NCI-H2196 (cell line): ENCODE measurements around the gene HIKESHI.
"Not testable (repeated sequence)": the region's sequence is repeated elsewhere in the genome, so short reads cannot be mapped to it uniquely, and the experiment has no call there.

Experiments used
- DNase-seq: peaks from one replicate; lab custom pipeline; 2025; ENCODE audit not compliant: unreplicated experiment; lab: John Stamatoyannopoulos, UW

The HIKESHI gene

DNA sequence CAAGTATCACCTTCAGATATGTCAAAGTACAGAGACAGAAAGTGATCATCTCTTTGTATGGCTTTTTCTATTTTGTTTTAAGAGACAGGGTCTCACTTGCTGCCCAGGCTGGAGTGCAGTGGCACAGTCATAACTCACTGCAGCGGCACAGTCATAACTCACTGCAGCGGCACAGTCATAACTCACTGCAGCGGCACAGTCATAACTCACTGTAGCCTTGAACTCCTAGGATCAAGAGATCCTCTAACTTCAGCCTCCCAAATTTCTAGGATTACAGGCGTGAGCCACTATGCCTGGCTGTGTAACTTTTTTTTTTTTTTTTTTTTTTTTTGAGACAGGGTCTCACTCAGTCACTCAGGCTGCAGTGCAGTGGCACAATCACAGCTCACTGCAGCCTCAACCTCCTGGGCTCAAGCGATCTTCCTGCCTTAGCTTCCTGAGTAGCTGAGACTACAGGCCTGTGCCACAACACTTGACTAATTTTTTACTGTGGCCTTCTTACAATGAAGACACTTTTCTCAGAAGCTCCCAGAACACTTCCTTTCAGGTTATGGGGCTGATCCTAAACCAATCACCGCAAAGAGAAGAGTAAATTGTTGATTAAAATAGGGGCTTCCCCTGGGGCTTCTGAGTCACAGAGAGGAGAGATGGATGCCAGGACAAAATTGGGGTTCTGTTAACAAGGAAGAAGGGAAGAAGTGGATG, 9.0 kb upstream of the HIKESHI start:
- DNase-seq = no peak

DNA sequence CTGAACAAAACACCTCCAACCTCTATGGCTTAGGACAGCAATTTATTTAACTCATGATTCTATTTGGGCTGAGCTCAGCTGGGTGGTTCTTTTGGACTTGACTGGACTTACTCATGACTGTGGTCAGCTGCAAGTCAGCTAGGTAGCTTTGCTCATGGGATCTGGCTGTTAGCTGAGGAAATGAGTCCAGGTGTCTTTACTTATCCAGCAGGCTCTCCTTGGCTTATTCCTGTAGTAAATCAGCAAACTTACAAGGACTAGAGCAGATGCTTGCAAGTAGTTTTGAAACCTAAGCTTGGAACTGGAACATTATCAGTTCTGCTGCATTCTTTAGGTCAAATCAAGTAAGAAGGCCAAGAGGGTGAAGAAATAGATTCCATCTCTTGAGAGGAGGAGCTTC, 8.0 kb upstream of the HIKESHI start:
- no peak for DNase-seq

DNA sequence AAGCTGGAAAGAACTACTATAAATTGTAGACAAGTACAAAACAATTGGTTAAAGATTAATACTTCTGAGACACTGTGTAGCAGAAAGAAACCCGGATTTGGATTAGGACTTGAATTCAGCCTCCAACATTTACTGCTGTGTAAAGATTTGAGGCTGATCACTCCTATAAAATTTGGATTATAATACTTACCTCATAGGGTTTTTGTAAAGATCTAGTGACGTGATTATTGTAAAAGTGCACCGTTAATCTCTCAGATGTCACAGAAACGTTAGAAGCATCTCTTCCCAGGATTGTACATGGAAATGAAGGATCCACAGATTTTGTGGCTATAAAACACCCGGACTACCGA, 323 bp upstream of the HIKESHI start:
- DNase-seq = no peak

DNA sequence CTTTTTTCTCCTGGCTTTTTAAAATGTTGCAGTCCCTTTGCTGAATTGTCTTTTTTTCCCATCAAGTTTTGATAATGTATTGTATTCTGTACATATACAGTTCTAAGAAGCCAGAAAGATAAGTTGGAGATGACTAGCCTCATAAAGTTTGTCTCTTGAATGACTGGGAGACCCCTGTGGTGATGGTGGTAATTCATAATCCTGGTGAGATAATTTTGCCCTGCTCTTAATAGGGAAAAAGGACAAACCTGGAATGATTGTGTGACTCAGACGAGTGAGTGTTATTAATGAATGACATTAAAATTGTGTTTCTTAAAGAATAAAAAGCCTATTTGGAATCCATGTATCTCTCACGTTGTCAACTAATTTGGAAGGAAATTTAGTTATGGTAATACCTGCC, 1.2 kb downstream of the HIKESHI start:
- DNase-seq = no peak

DNA sequence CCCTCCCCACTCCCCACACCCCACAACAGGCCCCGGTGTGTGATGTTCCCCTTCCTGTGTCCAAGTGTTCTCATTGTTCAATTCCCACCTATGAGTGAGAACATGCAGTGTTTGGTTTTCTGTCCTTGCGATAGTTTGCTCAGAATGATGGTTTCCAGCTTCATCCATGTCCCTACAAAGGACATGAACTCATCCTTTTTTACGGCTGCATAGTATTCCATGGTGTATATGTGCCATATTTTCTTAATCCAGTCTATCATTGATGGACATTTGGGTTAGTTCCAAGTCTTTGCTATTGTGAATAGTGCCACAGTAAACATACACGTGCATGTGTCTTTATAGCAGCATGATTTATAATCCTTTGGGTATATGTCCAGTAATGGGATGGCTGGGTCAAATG, 6.7 kb downstream of the HIKESHI start:
- DNase-seq = not testable (repeated sequence)

DNA sequence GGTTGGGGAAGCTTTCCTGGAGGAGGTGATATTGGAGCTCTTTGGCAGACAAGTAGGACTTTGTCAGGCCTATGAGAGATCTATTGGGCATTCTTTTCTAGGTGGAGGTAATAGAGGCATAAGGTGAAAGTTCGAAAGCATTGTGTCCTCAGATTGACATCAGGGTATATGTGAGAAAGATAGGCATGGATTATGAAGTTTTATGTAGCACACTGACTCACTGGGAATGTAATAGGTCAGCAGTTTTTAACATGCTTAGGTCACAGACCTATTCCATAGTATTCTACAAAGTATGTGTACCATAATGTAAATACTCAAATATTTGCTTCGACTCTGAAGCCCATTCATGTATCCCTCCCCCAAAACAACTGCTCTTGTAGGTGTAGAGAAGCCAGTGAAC, 11.8 kb downstream of the HIKESHI start:
- DNase-seq = no peak

DNA sequence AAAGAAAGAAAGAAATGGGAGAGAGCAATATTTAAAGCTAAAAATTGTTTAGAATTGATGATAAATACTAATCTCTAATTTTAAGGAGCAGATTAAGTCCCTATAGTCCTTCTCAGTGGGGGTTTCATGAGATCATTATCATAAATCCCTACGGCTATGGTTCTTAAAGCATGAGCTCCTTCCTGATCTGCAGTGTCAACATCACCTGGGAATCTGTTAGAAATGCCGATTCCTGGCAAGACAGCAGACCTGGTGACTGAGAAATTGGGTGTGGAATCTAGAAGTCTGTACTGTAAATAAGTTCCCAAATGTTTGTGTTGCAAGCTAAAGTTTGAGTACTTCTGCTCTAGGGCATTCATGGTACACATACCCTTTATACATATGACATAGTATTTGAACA, 12.6 kb downstream of the HIKESHI start:
- DNase-seq = no peak

DNA sequence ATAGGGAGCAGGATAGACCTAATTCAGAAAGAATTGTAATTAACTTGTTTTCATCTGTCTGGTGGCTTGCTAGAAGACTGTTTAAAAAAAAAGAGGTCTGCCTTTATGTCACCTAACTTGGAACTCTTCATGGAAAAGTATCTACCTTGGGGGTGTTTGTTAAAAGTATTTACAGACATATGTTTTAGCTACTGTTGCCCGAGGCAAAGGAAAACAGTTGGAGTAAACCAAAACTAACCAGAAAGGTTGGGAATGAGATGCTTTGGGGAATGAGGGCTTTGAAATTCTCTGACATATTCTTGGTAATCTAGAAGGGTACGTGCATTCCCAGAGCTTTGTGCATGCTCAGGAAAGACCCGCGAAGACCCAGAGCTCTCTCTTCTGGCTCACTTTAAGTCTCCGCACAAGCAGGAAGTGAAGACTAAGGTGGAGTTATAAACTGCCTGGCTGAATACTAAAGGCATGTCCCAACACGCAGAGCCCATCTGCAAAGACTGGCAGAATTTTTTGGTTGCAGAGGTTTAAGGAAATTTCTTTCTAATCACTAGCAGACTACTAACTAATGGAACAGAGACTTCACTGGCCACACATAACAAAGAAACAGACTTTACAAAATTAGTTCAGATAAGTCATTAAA, 33.2 kb downstream of the HIKESHI start:
- DNase-seq = no peak

DNA sequence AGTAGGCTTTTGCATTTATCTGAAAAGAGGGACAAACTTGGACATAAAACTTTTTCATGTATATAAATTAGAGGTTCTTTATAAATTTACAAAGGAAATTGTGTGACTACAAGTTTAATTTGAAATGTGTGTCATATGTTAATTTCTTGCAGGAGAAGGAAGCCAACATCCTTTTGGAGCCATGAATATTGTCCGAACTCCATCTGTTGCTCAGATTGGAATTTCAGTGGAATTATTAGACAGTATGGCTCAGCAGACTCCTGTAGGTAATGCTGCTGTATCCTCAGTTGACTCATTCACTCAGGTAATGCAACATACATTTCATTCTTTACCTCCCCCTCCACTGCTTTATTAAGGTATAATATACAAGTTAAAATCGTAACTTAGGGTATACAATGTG, 35.2 kb downstream of the HIKESHI start:
- DNase-seq = no peak

DNA sequence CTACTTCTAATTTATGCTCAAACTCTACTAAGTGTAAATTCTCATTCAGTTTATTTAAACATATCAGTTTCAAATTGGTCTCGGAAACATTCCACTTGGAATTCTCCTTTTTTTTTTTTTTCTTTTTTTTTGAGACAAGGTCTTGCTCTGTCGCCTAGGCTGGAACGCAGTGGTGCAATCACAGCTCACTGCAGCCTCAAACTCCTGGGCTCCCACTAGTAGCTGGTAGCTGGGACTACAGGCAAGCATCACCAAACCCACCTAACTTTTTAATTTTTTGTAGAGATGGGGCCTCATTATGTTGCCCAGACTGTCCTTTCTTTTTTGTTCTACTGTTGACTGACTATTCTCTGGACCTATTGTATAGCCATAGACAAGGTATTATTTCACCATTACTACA, 39.3 kb downstream of the HIKESHI start:
- no peak for DNase-seq

DNA sequence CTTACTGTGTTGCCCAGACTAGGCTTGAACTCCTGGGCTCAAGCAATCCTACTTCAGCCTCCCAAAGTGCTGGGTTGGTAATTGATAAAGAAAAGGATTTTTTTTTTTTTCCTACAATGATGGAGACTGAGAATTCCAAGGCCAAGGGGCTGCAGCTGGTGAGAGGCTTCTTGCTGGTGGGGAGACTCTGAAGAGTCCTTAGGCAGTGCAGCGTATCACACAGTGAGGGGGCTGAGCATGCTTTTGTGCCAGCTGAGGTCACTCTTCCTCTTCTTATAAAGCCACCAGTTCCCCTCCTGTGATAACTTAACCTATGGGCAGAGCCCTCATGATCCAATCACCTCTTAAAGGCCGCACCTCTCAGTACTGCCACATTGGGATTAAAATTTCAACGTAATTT, 44.5 kb downstream of the HIKESHI start:
- DNase-seq = no peak

DNA sequence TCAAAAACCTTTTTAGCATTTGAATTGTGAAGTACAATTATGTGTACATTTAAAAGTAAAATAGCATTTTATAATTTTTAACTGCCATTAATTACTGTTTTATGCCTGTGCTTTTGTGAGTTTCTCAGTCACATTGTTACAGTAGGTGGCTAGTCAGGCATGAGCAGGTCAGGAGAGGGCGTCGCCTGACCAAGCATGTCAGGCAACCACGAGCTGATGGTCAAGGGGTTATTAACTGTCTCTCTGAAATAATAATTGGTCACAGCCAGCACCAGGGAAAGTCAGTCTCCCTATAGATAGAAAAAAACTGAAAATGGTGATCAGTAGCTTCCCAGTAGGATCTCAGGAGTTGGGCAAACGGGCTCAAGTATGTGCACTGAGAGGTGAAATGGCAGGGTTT, 53.2 kb downstream of the HIKESHI start:
- DNase-seq = no peak

DNA sequence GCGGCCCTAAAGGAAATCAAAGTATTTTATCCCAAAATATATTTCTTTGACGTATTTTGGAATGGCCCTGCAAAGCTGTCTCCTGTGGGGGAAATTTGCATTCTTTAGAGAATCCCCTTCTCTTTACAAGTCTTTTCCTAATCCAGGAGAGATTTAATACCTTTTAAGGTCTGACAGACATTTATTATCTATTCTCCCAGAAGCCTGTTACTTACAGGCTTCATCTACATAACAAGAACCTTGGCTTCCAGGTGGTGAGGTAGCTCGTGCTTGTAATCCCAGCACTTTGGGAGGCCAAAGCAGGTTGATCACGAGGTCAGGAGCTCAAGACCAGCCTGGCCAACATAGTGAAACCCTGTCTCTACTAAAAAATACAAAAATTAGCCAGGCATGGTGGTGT, 55.4 kb downstream of the HIKESHI start:
- not testable (repeated sequence) for DNase-seq

DNA sequence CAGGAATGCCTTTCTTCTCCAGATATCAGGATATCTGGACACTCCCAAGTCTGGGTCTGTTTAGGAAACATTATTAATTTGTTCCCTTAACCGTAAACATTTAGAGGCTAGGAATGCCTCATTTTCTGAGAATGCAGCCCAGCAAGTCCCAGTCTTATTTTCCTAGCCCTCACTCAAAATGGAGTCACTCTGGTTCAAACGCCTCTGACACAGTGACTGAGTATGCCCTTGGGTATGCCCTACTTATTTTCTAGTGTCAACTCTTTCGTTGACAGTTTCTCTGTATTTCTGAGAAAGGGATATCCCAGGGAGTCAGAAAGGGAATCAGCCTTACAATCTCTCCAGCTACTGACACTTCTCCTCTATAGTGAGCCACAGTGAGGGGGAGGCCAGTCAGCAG, 56.7 kb downstream of the HIKESHI start:
- DNase-seq = no peak

DNA sequence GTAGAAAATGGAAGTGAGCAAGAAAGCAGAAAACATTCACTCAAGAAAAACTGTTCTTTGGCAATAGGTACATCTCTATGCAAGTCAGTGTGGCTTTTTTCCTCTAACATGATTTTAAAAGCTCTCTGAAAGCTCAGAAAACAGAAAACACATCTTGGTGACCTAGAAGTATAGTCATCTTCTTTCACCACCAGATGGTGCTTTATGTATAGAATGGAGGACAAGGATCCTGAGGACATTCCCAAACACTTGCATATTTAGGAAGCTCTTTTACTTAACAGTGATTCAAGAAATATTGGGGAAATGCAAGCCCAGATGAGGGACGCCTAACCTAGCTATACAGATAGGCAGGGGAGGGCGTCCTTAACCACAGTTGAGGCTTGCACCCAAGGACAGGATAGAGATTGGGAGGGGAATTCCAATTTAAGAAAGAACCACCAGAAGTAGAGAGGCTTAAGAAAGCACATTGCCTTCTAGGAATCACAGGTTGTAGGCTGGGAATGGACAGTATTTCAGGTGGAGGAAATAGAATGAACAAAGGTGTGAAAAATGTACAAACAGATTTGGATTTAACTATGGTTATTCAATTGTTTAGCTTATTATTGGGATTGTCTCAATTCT, 58.8 kb downstream of the HIKESHI start:
- DNase-seq = no peak

DNA sequence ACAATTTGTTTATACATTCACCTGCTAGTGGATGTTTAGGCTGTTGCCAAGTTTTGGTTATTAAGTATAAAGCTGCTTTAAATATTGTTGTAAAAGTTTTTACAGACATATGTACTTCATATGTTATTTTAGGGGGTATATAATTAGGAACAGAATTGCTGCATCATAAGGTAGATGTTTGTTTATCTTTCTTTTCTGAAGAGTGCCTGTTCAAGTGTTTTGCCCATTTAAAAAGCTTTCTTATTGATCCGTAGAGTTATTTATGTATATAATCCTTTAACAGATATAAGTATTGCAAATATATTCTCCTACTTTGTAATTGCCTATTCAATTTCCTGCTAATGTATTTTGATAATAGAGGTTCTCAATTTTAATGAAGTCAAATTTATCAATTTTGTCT, 61.4 kb downstream of the HIKESHI start:
- no peak for DNase-seq

DNA sequence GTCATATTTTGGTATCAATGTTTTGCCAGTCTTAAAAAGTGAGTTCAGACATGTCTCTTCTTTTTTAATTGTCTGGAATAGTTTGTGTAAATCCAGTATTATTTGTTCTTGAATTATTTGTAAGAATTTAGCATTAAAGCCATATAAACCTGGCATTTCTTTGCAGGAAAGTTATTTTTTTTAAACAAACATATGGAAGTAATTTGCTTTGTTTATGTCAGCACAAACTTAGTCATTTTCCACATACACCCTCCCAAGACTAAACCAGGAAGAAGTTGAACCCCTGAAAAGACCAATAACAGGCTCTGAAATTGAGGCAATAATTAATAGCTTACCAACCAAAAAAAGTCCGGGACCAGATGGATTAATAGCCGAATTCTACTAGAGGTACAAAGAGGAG, 63.5 kb downstream of the HIKESHI start:
- no peak for DNase-seq

DNA sequence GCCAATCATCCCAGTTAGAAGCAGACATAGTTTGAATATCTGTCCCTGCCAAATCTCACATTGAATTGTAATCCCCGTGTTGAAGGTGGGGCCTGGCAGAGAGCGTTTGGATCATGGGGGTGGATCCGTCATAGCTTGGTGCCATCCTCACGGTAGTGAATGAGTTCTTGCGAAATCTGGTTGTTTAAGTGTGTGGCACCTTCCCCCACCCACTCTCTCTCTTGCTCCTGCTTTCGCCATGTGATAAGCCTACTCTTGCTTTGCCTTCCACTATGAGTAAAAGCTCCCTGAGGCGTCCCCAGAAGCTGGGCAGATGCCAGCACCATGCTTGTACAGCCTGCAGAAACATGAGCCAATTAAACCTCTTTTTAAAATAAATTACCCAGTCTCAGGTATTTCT, 67.6 kb downstream of the HIKESHI start:
- DNase-seq = no peak

DNA sequence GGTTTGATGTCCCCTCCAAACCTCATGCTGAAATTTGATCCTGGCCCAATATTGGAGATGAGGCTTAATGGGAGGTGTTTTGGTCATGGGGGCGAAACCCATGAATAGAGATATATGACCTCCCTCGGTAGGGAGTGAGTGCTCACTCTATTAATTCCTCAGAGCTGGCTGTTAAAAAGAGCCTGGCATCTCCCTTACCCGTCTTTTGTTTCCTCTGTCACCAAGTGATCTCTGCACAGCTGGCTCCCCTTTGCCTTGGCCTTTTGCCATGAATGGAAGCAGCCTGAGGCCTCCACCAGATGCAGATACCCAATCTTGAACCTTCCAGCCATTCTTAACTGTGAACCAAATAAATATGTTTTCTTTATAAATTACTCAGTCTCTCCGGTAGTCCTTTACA, 68.1 kb downstream of the HIKESHI start:
- DNase-seq = no peak

DNA sequence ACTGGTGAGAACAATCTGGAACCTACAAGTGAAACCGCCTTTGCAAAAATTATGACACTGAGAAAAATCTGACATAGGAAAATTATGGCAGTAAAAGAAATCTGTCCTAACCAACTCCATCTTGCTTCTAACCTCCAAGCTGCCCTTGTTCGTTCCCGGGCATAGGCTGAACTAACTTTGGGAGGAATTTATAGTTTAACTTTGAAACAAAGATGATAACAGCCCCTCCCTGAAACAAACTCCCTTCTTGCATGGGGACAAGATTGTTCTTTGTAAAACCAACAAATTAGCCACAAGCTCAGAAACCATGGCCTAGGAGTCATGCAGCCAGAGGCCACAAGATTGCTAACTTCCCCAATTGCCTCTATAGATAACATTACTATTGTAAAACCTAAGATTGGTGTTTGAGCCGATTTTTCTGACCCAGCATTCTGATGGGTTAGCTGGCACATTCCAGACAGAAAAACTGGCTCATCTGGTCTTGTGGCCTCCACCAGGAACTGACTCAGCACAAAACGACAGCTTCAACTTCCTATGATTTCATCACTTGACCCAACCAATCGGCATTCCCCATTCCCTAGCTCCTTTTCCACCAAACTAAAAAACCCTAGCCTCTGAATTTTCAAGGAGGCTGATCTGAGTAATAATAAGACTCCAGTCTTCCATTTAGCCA, 69.0 kb downstream of the HIKESHI start:
- DNase-seq = no peak

DNA sequence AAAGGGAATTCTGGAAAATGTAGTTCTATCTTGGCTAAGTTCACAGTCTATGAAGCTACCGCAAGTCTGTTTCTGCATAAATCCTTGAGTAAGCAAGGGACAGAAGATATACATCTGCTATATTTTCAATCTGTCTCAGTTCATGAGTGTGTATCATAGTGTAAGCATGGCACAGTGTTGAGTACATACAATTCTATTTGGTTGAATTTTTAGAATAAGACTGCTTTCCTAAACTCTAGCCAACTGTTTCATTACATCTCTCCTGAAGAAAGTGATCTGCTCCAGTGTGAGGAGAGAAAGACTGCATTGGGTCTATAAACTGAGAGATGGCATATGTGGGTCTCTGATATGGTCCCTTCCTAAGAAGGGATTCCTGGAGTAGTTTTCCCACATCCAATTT, 70.0 kb downstream of the HIKESHI start:
- no peak for DNase-seq

DNA sequence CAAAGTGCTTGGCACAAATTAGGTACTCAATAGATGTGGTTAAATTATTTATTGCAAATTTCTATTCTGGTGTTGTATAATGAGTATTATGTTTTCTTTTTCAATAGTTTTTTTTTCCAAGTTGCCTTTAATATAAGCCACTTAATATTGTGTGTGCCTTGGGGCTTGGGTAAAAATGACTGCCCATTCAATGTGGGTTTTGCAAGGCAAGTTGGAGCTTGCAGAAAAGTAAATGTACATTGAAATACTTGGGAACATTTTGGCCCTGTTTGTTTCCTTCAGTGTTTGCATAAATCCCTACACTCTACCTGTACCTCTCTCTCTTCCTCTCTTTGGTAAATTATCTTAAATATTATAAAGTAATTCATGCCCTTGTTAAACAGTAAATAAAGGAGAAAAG, 70.5 kb downstream of the HIKESHI start:
- DNase-seq = no peak
